Endothelial cell of umbilical vein (primary cell): Measurements from ENCODE around the gene SKI. TPM values are rescaled to one million over a fixed set of nuclear protein-coding genes. Genes with fewer than 3 reads are reported as not detected.

Source experiments
- BruUV-seq: library from RNA; stranded (reverse); fragments of 400-500 nt; replicated peaks from 2 replicates; lab custom pipeline; 2021; lab: Mats Ljungman, UMichigan
- CTCF ChIA-PET: fragments of 300-600, 350-600 bp; sonication (Branson Sonifier 250); formaldehyde crosslinking; loops from one replicate; lab custom pipeline; 2021; ENCODE audit warnings: antibody characterized with exemption, inconsistent platforms; lab: Charles Lee
- POLR2A ChIA-PET: fragments of 300-600, 350-600 bp; sonication (Branson Sonifier 250); formaldehyde crosslinking; loops from one replicate; lab custom pipeline; 2021; ENCODE audit warnings: antibody characterized with exemption, inconsistent platforms; lab: Charles Lee
- DNase-seq: peaks from one replicate; pipeline ENCODE4 v3.0.0-alpha.2; 2011; ENCODE audit warnings: low read depth, low spot score
- FAIRE-seq: peaks from 2 replicates; lab custom pipeline; 2011; peaks lifted over from hg19 to GRCh38; lab: Jason Lieb, UNC
- H2AFZ ChIP-seq: 2 replicates; pipeline ENCODE4 v1.6.0; 2012; ENCODE audit warnings: low read depth, low read length, control low read depth, inconsistent platforms
- H3K27ac ChIP-seq: 2 replicates; pipeline ENCODE4 v1.5.1; 2011; ENCODE audit warnings: low read depth, mild to moderate bottlenecking, control low read depth, low read length, moderate library complexity; ENCODE audit not compliant: insufficient read depth
- H3K27me3 ChIP-seq, 2 experiments: 2 replicates each; pipeline versions ENCODE4 v1.6.0 to v1.6.1; 2011; ENCODE audit warnings: low read length in 2 of 2, mixed read lengths in 1 of 2; ENCODE audit not compliant: control insufficient read depth in 2 of 2, insufficient read depth in 2 of 2
- H3K36me3 ChIP-seq, 2 experiments: 2 replicates in 1 of 2; 3 replicates in 1 of 2; pipeline ENCODE4 v1.5.1; 2011; ENCODE audit warnings: low read length in 2 of 2, mild to moderate bottlenecking in 1 of 2, moderate library complexity in 1 of 2; ENCODE audit not compliant: control insufficient read depth in 2 of 2, insufficient read depth in 2 of 2; ENCODE audit errors: extremely low read depth in 1 of 2
- H3K4me1 ChIP-seq: 3 replicates; pipeline ENCODE4 v1.5.1; 2011; ENCODE audit warnings: mild to moderate bottlenecking, low read length; ENCODE audit not compliant: control insufficient read depth, insufficient read depth; ENCODE audit errors: extremely low read depth
- H3K4me2 ChIP-seq: 2 replicates; pipeline ENCODE4 v1.6.1; 2011; ENCODE audit warnings: low read length, control low read depth, mixed read lengths; ENCODE audit not compliant: insufficient read depth
- H3K4me3 ChIP-seq, 3 experiments: fragments of 200-600 bp in 1 of 3; sonication (generic), shearing (Covaris generic) in 1 of 3; replicated peaks in 1 of 3; 2 replicates each; pipeline ENCODE4 v1.5.1; 2011 to 2016; ENCODE audit warnings: control low read depth in 3 of 3, low read length in 3 of 3, mild to moderate bottlenecking in 2 of 3, inconsistent platforms in 1 of 3, low read depth in 1 of 3, moderate library complexity in 1 of 3; ENCODE audit not compliant: insufficient read depth in 1 of 3
- H3K79me2 ChIP-seq: 2 replicates; pipeline ENCODE4 v1.6.0; 2012; ENCODE audit warnings: low read length, inconsistent platforms; ENCODE audit not compliant: control insufficient read depth, insufficient read depth
- H3K9ac ChIP-seq: replicated peaks from 2 replicates; pipeline ENCODE3; 2011; ENCODE audit warnings: low read length, control low read depth; ENCODE audit not compliant: insufficient read depth; ENCODE audit errors: extremely low read depth
- H3K9me1 ChIP-seq: replicated peaks from 3 replicates; pipeline ENCODE4 v1.6.0; 2011; ENCODE audit warnings: mild to moderate bottlenecking, low read length; ENCODE audit not compliant: control insufficient read depth, insufficient read depth; ENCODE audit errors: extremely low read depth
- H3K9me3 ChIP-seq: replicated peaks from 2 replicates; pipeline ENCODE4 v1.5.1; 2012; ENCODE audit warnings: low read length, inconsistent platforms; ENCODE audit not compliant: control insufficient read depth, insufficient read depth
- H4K20me1 ChIP-seq: replicated peaks from 2 replicates; pipeline ENCODE3; 2011; ENCODE audit warnings: mild to moderate bottlenecking, low read length; ENCODE audit not compliant: control insufficient read depth, insufficient read depth; ENCODE audit errors: extremely low read depth
- CTCF ChIP-seq, 2 donors: IDR thresholded peaks; 1 replicate in 1 of 2; 2 replicates in 1 of 2; pipeline ENCODE4 v1.5.1; 2011; ENCODE audit warnings: low read length in 2 of 2, mild to moderate bottlenecking in 2 of 2, moderate library complexity in 2 of 2, control low read depth in 1 of 2, inconsistent platforms in 1 of 2, low read depth in 1 of 2; ENCODE audit not compliant: insufficient read depth in 1 of 2; ENCODE audit errors: extremely low read depth in 1 of 2
- EZH2 ChIP-seq: IDR thresholded peaks from 2 replicates; pipeline ENCODE4 v1.6.1; 2012; ENCODE audit warnings: borderline replicate concordance, low read depth, mild to moderate bottlenecking, moderate library complexity, low read length, inconsistent platforms; ENCODE audit not compliant: severe bottlenecking
- FOS ChIP-seq: IDR thresholded peaks from 2 replicates; pipeline ENCODE4 v1.6.1; 2011; ENCODE audit warnings: mild to moderate bottlenecking, low read length, moderate library complexity, borderline replicate concordance; ENCODE audit not compliant: insufficient read depth
- GATA2 ChIP-seq: IDR thresholded peaks from 2 replicates; pipeline ENCODE4 v1.7.0; 2011; ENCODE audit warnings: low read depth, mild to moderate bottlenecking, moderate library complexity, mixed read lengths, low read length; ENCODE audit not compliant: insufficient read length, insufficient read depth
- JUN ChIP-seq: IDR thresholded peaks from 2 replicates; pipeline ENCODE4 v1.6.1; 2011; ENCODE audit warnings: borderline replicate concordance, low read depth; ENCODE audit not compliant: insufficient read length, insufficient read depth
- MAX ChIP-seq: IDR thresholded peaks from 2 replicates; pipeline ENCODE4 v1.6.1; 2011; ENCODE audit not compliant: insufficient read depth, insufficient read length
- MYC ChIP-seq: IDR thresholded peaks from one replicate; pipeline ENCODE4 v1.6.1; 2011; ENCODE audit warnings: mild to moderate bottlenecking, low read depth, low read length
- POLR2A ChIP-seq: IDR thresholded peaks from 2 replicates; pipeline ENCODE4 v1.6.1; 2012; ENCODE audit warnings: low read depth, mild to moderate bottlenecking, control low read depth, low read length
- POLR2AphosphoS5 ChIP-seq: IDR thresholded peaks from 2 replicates; pipeline ENCODE4 v1.6.1; 2012; ENCODE audit warnings: low read depth, mild to moderate bottlenecking, control low read depth, low read length, moderate library complexity; ENCODE audit not compliant: insufficient read depth
- dilution Hi-C: fragments of 300-500 bp; cut with MboI; formaldehyde crosslinking; loops from one replicate; pipeline ENCODE4 v1.15.0; 2019; ENCODE audit warnings: low sequenced_read_pairs; ENCODE audit not compliant: extremely low pct_ligation_motif_present
- intact Hi-C: fragments of 100-400 bp; cut with micrococcal nuclease; formaldehyde crosslinking; loops from one replicate; pipeline ENCODE4 v1.10.0; 2022
- polyA plus RNA-seq, 4 experiments: library from polyadenylated mRNA; depleted of rRNA in 3 of 4; stranded (reverse) in 3 of 4; unstranded in 1 of 4; fragments of >200 nt; gene quantifications; 2 replicates each; pipeline versions ENCODE4 v1.2.1 to v1.2.3, GENCODE V29; 2011 to 2012; ENCODE audit warnings: missing spikeins in 1 of 4
- total RNA-seq: library from RNA; stranded (reverse); gene quantifications from 2 replicates; pipeline ENCODE4 v1.2.3, GENCODE V29; 2021

Gene SKI
- total and polyA plus RNA-seq, 2 donors (not counting 3 experiments of a cell fraction or from before 2014, with no cell fraction given): 11.6 to 80.3 TPM

- peaks cover 0 to 10% of the 10 kb centered on the region in 2 experiments for H3K36me3 ChIP-seq
- DNase-seq (no peak), FAIRE-seq (peak; percentile 4)
- no peak overlapping the region for H3K9ac ChIP-seq
- no TSS peak for BruUV-seq
- H3K4me2 ChIP-seq: no peak overlapping the region
- no peaks in the 10 kb centered on the region for H4K20me1 ChIP-seq
- CTCF ChIA-PET: interaction anchor here (0.6 to 1.2 kb wide), 3 partner anchors 43 to 144 kb away, joined by 3 to 7 read pairs (median 3); partner anchors contain the start of gene FAAP20
- H3K4me1 ChIP-seq: peaks cover 24% of the 10 kb centered on the region
- dilution Hi-C loops: no loop called here
- no peak overlapping the region for H3K4me3 ChIP-seq
- intact Hi-C loops: no loop called here
- peaks cover 98% of the 10 kb centered on the region for H3K79me2 ChIP-seq
- TF ChIP-seq CTCF (IDR thresholded peaks at IDR 0.05; ENCODE audit: extremely low read depth in 1 of 2, insufficient read depth in 1 of 2, low read depth in 1 of 2, low read length in 2 of 2) (peak; percentile 13 to 30), MYC (no peak), MAX (no peak), POLR2A (no peak), GATA2 (no peak)
- POLR2A ChIA-PET: no interaction called here
- H3K9me3 ChIP-seq: no peaks in the 10 kb centered on the region
- H3K27me3 ChIP-seq: no peaks in the 10 kb centered on the region
- H2AFZ ChIP-seq: no peak overlapping the region
- H3K9me1 ChIP-seq: no peaks in the 10 kb centered on the region
- H3K27ac ChIP-seq: no peak overlapping the region
Observed at GRCh38 chr1:2237773-2238172, 9.7 kb downstream of the SKI start.

GRCh38 chr1:2238361-2239012, 10.4 kb downstream of the SKI start:
- TF ChIP-seq POLR2AphosphoS5: no peak
- TF ChIP-seq CTCF (IDR thresholded peaks at IDR 0.05; ENCODE audit: extremely low read depth in 1 of 2, insufficient read depth in 1 of 2, low read depth in 1 of 2, low read length in 2 of 2): no peak
- no peak for TF ChIP-seq GATA2
- no peak for TF ChIP-seq JUN
- TF ChIP-seq MAX: no peak
- no peak for TF ChIP-seq EZH2
- TF ChIP-seq FOS: no peak
- TF ChIP-seq MYC: no peak
- no peak for TF ChIP-seq POLR2A
- peaks cover 16% of the 10 kb centered on the region for H3K4me1 ChIP-seq
- no peak overlapping the region for H3K27ac ChIP-seq
- POLR2A ChIA-PET: no interaction called here
- H3K36me3 ChIP-seq: peaks cover 0 to 13% of the 10 kb centered on the region in 2 experiments
- H3K27me3 ChIP-seq: no peaks in the 10 kb centered on the region
- no peak overlapping the region for H3K4me3 ChIP-seq
- no peak overlapping the region for H3K4me2 ChIP-seq
- CTCF ChIA-PET: interaction anchor here (1.3 kb wide), 1 partner anchor 44 kb away, joined by 3 read pairs; the partner anchor contains the start of gene FAAP20
- no peaks in the 10 kb centered on the region for H3K9me1 ChIP-seq
- no peaks in the 10 kb centered on the region for H4K20me1 ChIP-seq
- dilution Hi-C loops: no loop called here
- no peak for DNase-seq
- no TSS peak for BruUV-seq
- no peak overlapping the region for H2AFZ ChIP-seq
- H3K9ac ChIP-seq: no peak overlapping the region
- no peaks in the 10 kb centered on the region for H3K9me3 ChIP-seq
- intact Hi-C loops: no loop called here
- peaks cover 98% of the 10 kb centered on the region for H3K79me2 ChIP-seq
- no peak for FAIRE-seq
